ENCODE results near the gene CLMP.

Gene CLMP

DNA sequence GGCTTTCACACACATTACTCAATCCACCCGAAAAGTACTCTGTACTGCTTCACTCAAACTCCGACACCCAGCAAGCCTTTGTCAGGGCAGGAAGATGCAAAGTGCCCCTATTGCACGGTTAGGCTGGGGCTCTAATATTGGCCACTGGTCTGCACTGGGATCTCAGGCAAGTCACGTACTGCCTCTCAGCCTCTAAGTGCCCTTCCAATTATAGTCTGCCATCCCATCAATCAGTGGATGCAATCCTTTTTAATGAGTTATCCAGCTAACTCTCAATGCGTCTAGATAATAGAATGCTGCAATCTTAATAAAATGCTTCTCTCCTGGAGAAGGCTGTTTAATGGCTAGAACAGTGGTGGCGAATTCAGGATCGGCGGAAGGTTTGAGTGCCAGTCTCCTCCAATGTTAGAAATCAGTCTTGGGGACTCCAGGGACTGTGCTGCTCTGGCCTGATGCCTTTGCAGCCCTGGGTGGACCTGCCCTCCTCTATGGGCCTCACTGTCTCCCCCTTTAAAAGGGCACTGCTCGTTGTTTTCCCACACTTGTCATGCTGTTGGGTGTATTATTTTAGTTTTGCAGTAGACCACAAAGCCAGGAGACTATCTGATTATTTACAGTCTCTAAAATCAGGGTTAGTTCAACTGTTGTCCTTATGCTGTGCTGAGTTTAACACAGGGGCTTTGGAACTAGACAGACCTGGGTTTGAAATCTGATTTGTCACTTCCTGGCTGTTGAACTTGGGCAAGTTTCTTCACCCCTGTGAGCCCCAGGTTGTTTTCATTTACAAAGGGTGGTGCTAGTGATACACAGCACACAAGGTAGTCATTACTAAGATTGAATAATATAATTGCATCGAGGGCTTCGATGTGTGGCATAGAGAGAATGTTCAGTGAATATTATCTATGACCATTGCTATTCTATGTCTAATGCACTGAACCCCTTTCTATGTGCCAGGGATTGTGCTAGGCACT lies 36.7 kb downstream of the CLMP start (continued):
- TF ChIP-seq ZBTB20 (tag by site-specific recombination; IDR thresholded peaks at IDR 0.05) (no peak), MYNN (tag by site-specific recombination; IDR thresholded peaks at IDR 0.05; ENCODE audit: borderline replicate concordance) (no peak), ZNF335 (tag by site-specific recombination; conservative IDR thresholded peaks at IDR 0.05) (no peak), ZNF777 (tag by site-specific recombination; IDR thresholded peaks at IDR 0.05; ENCODE audit: borderline replicate concordance) (no peak)
- TF ChIP-seq, protein P1, sequence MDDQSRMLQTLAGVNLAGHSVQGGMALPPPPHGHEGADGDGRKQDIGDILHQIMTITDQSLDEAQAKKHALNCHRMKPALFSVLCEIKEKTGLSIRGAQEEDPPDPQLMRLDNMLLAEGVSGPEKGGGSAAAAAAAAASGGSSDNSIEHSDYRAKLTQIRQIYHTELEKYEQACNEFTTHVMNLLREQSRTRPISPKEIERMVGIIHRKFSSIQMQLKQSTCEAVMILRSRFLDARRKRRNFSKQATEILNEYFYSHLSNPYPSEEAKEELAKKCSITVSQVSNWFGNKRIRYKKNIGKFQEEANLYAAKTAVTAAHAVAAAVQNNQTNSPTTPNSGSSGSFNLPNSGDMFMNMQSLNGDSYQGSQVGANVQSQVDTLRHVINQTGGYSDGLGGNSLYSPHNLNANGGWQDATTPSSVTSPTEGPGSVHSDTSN (CRISPR knock-in tag; IDR thresholded peaks at IDR 0.05): no peak
- TF ChIP-seq, protein P2, sequence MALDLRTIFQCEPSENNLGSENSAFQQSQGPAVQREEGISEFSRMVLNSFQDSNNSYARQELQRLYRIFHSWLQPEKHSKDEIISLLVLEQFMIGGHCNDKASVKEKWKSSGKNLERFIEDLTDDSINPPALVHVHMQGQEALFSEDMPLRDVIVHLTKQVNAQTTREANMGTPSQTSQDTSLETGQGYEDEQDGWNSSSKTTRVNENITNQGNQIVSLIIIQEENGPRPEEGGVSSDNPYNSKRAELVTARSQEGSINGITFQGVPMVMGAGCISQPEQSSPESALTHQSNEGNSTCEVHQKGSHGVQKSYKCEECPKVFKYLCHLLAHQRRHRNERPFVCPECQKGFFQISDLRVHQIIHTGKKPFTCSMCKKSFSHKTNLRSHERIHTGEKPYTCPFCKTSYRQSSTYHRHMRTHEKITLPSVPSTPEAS (tag by site-specific recombination; IDR thresholded peaks at IDR 0.05): no peak

DNA sequence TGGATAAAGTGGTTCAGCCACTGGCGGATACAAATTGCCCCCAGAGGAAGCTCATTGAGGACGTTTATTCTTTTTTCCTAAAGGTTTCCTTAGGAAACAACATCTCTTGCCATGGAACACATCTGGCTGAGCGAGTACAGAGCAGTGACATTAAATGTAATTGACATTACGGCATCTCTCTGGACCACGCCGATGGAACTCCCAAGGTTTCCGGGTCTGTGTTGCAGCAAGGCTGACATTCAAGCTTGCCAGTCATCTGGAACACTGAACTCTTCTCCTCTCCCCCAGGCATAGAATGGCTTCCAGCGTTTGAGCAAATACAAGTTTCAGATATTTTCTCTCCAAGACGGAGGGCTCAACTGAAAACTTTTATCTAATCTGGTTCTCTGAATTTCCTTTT lies 42.1 kb downstream of the CLMP start:
- Histone ChIP-seq H3K9me3 (ENCODE audit: control insufficient read depth, insufficient read depth, low read depth, low read length) (no peaks in the 10 kb centered on the region), H3K4me3 (ENCODE audit: low read depth, low read length) (no peak overlapping the region), H3K27ac (ENCODE audit: extremely low read depth, low read depth, low read length) (no peak overlapping the region), H3K36me3 (ENCODE audit: control insufficient read depth in 2 of 2, insufficient read depth in 1 of 2, low read length in 2 of 2) (no peaks in the 10 kb centered on the region), H3K4me1 (ENCODE audit: control insufficient read depth, insufficient read depth, low read length) (no peaks in the 10 kb centered on the region)
- POLR2A ChIA-PET: no interaction called here
- CTCF ChIA-PET: interaction anchor here (1.1 to 2.1 kb wide), 3 partner anchors 9 to 108 kb away, joined by 4 to 7 read pairs (median 4); no protein-coding TSS in a partner anchor
- TF ChIP-seq, protein P3, sequence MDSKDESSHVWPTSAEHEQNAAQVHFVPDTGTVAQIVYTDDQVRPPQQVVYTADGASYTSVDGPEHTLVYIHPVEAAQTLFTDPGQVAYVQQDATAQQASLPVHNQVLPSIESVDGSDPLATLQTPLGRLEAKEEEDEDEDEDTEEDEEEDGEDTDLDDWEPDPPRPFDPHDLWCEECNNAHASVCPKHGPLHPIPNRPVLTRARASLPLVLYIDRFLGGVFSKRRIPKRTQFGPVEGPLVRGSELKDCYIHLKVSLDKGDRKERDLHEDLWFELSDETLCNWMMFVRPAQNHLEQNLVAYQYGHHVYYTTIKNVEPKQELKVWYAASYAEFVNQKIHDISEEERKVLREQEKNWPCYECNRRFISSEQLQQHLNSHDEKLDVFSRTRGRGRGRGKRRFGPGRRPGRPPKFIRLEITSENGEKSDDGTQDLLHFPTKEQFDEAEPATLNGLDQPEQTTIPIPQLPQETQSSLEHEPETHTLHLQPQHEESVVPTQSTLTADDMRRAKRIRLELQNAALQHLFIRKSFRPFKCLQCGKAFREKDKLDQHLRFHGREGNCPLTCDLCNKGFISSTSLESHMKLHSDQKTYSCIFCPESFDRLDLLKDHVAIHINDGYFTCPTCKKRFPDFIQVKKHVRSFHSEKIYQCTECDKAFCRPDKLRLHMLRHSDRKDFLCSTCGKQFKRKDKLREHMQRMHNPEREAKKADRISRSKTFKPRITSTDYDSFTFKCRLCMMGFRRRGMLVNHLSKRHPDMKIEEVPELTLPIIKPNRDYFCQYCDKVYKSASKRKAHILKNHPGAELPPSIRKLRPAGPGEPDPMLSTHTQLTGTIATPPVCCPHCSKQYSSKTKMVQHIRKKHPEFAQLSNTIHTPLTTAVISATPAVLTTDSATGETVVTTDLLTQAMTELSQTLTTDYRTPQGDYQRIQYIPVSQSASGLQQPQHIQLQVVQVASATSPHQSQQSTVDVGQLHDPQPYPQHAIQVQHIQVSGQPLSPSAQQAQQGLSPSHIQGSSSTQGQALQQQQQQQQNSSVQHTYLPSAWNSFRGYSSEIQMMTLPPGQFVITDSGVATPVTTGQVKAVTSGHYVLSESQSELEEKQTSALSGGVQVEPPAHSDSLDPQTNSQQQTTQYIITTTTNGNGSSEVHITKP (tag by site-specific recombination; IDR thresholded peaks at IDR 0.05): no peak
- TF ChIP-seq ZNF174 (tag by site-specific recombination; IDR thresholded peaks at IDR 0.05): no peak
- no peak for TF ChIP-seq KLF1 (tag by site-specific recombination; IDR thresholded peaks at IDR 0.05)
- TF ChIP-seq ZNF776 (tag by site-specific recombination; IDR thresholded peaks at IDR 0.05; ENCODE audit: borderline replicate concordance): no peak
- no peak for TF ChIP-seq GLI2 (tag by site-specific recombination; IDR thresholded peaks at IDR 0.05; ENCODE audit: borderline replicate concordance, low read depth)
- no peak for TF ChIP-seq ZNF843 (tag by site-specific recombination; IDR thresholded peaks at IDR 0.05)
- TF ChIP-seq, protein P4, sequence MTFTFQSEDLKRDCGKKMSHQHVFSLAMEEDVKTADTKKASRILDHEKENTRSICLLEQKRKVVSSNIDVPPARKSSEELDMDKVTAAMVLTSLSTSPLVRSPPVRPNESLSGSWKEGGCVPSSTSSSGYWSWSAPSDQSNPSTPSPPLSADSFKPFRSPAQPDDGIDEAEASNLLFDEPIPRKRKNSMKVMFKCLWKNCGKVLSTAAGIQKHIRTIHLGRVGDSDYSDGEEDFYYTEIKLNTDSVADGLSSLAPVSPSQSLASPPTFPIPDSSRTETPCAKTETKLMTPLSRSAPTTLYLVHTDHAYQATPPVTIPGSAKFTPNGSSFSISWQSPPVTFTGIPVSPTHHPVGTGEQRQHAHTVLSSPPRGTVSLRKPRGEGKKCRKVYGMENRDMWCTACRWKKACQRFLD (tag by site-specific recombination; IDR thresholded peaks at IDR 0.05): no peak
- TF ChIP-seq ZNF521 (tag by site-specific recombination; IDR thresholded peaks at IDR 0.05): no peak
- no peak for TF ChIP-seq ZNF16 (tag by site-specific recombination; IDR thresholded peaks at IDR 0.05; ENCODE audit: low read depth)
- TF ChIP-seq, protein P5, sequence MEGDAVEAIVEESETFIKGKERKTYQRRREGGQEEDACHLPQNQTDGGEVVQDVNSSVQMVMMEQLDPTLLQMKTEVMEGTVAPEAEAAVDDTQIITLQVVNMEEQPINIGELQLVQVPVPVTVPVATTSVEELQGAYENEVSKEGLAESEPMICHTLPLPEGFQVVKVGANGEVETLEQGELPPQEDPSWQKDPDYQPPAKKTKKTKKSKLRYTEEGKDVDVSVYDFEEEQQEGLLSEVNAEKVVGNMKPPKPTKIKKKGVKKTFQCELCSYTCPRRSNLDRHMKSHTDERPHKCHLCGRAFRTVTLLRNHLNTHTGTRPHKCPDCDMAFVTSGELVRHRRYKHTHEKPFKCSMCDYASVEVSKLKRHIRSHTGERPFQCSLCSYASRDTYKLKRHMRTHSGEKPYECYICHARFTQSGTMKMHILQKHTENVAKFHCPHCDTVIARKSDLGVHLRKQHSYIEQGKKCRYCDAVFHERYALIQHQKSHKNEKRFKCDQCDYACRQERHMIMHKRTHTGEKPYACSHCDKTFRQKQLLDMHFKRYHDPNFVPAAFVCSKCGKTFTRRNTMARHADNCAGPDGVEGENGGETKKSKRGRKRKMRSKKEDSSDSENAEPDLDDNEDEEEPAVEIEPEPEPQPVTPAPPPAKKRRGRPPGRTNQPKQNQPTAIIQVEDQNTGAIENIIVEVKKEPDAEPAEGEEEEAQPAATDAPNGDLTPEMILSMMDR (tag by site-specific recombination; IDR thresholded peaks at IDR 0.05): no peak
- no peak for TF ChIP-seq ZNF292 (tag by site-specific recombination; IDR thresholded peaks at IDR 0.05; ENCODE audit: borderline replicate concordance, low read depth)
- TF ChIP-seq, protein P6, sequence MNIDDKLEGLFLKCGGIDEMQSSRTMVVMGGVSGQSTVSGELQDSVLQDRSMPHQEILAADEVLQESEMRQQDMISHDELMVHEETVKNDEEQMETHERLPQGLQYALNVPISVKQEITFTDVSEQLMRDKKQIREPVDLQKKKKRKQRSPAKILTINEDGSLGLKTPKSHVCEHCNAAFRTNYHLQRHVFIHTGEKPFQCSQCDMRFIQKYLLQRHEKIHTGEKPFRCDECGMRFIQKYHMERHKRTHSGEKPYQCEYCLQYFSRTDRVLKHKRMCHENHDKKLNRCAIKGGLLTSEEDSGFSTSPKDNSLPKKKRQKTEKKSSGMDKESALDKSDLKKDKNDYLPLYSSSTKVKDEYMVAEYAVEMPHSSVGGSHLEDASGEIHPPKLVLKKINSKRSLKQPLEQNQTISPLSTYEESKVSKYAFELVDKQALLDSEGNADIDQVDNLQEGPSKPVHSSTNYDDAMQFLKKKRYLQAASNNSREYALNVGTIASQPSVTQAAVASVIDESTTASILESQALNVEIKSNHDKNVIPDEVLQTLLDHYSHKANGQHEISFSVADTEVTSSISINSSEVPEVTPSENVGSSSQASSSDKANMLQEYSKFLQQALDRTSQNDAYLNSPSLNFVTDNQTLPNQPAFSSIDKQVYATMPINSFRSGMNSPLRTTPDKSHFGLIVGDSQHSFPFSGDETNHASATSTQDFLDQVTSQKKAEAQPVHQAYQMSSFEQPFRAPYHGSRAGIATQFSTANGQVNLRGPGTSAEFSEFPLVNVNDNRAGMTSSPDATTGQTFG (tag by site-specific recombination; IDR thresholded peaks at IDR 0.05; ENCODE audit: borderline replicate concordance): no peak
- TF ChIP-seq ZNF416 (tag by site-specific recombination; IDR thresholded peaks at IDR 0.05): no peak
- TF ChIP-seq, protein P7, sequence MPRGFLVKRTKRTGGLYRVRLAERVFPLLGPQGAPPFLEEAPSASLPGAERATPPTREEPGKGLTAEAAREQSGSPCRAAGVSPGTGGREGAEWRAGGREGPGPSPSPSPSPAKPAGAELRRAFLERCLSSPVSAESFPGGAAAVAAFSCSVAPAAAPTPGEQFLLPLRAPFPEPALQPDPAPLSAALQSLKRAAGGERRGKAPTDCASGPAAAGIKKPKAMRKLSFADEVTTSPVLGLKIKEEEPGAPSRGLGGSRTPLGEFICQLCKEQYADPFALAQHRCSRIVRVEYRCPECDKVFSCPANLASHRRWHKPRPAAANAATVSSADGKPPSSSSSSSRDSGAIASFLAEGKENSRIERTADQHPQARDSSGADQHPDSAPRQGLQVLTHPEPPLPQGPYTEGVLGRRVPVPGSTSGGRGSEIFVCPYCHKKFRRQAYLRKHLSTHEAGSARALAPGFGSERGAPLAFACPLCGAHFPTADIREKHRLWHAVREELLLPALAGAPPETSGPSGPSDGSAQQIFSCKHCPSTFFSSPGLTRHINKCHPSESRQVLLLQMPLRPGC (tag by site-specific recombination; IDR thresholded peaks at IDR 0.05): no peak
- no peak for TF ChIP-seq TRIM28 (IDR thresholded peaks at IDR 0.05; ENCODE audit: borderline replicate concordance, low read length)
